SIG-M5 (cell line): ENCODE results near the gene SCGB1D4.
"Not testable (repeated sequence)": the region's sequence is repeated elsewhere in the genome, so short reads cannot be mapped to it uniquely, and the experiment has no call there.

Experiments used
- DNase-seq: peaks from one replicate; lab custom pipeline; 2025; lab: John Stamatoyannopoulos, UW

Gene SCGB1D4

GRCh38 chr11:62298975-62299374, at the start of gene SCGB1D4:
Gene SCGB1D4, minus strand, starts transcription at chr11:62299075. Its CDS starts 65 bp downstream, at chr11:62299010.
- no peak for DNase-seq

- no peak for DNase-seq
These were observed 47.0 kb upstream of the SCGB1D4 start for GRCh38 chr11:62345861-62346260.

GRCh38 chr11:62344210-62344609, 45.3 kb upstream of the SCGB1D4 start:
- peak; percentile 43 for DNase-seq

GRCh38 chr11:62343646-62344190, 44.8 kb upstream of the SCGB1D4 start:
- not testable (repeated sequence) for DNase-seq

GRCh38 chr11:62341588-62341987, 42.7 kb upstream of the SCGB1D4 start:
- DNase-seq = no peak

- no peak for DNase-seq
These were observed 41.5 kb upstream of the SCGB1D4 start for GRCh38 chr11:62340269-62340901.

GRCh38 chr11:62338218-62338617, 39.3 kb upstream of the SCGB1D4 start:
- no peak for DNase-seq

GRCh38 chr11:62337303-62338181, 38.7 kb upstream of the SCGB1D4 start, which contains the start of gene ASRGL1:
Gene ASRGL1, plus strand, starts transcription at chr11:62337448. Its CDS starts 530 bp downstream, at chr11:62337978.
- DNase-seq = no peak

GRCh38 chr11:62336949-62337302, 38.1 kb upstream of the SCGB1D4 start:
- DNase-seq = not testable (repeated sequence)

GRCh38 chr11:62333768-62334167, 34.9 kb upstream of the SCGB1D4 start:
- DNase-seq = no peak

- not testable (repeated sequence) for DNase-seq
These were observed 32.4 kb upstream of the SCGB1D4 start for GRCh38 chr11:62331264-62331663.

GRCh38 chr11:62327541-62327940, 28.7 kb upstream of the SCGB1D4 start:
- not testable (repeated sequence) for DNase-seq

- DNase-seq = not testable (repeated sequence)
These were observed 27.8 kb upstream of the SCGB1D4 start for GRCh38 chr11:62326719-62327118.

GRCh38 chr11:62325781-62326180, 26.9 kb upstream of the SCGB1D4 start:
- DNase-seq = not testable (repeated sequence)

- DNase-seq = peak; percentile 57
These were observed 26.1 kb upstream of the SCGB1D4 start for GRCh38 chr11:62324731-62325556.

- DNase-seq = no peak
These were observed 23.6 kb upstream of the SCGB1D4 start for GRCh38 chr11:62322524-62322923.

- DNase-seq = no peak
These were observed 16.6 kb upstream of the SCGB1D4 start for GRCh38 chr11:62315431-62315830.

GRCh38 chr11:62309991-62310390, 11.1 kb upstream of the SCGB1D4 start:
- no peak for DNase-seq

GRCh38 chr11:62307950-62308349, 9.1 kb upstream of the SCGB1D4 start:
- DNase-seq = no peak

- DNase-seq = no peak
These were observed 7.4 kb upstream of the SCGB1D4 start for GRCh38 chr11:62306227-62306626.

GRCh38 chr11:62295504-62295903, 3.4 kb downstream of the SCGB1D4 start:
- DNase-seq = no peak

GRCh38 chr11:62280452-62280851, 18.4 kb downstream of the SCGB1D4 start:
- DNase-seq = no peak
